Measurements from ENCODE around the gene RTKN2.
"Not testable (repeated sequence)": the region's sequence is repeated elsewhere in the genome, so short reads cannot be mapped to it uniquely, and the experiment has no call there.

Gene RTKN2

GRCh38 chr10:62284221-62284620, 15.6 kb upstream of the RTKN2 start:
- Histone ChIP-seq H3F3A (ENCODE audit: insufficient read depth) (no peaks in the 10 kb centered on the region), H3K4me3 (ENCODE audit: insufficient read depth, low read length, poor library complexity, severe bottlenecking) (no peak overlapping the region), H3K27ac (ENCODE audit: low read depth, low read length) (no peak overlapping the region), H4K20me1 (ENCODE audit: low read depth, low read length) (no peaks in the 10 kb centered on the region), H3K9me2 (replicated peaks; ENCODE audit: insufficient read depth, low read length) (no peaks in the 10 kb centered on the region), H3K36me3 (ENCODE audit: low read length) (no peaks in the 10 kb centered on the region), H3K79me2 (ENCODE audit: insufficient read depth, low read length) (no peaks in the 10 kb centered on the region), H2AFZ (ENCODE audit: low read depth, low read length, severe bottlenecking) (no peak overlapping the region), H3K9ac (ENCODE audit: low read length) (no peak overlapping the region), H3K4me2 (ENCODE audit: low read depth, low read length, poor library complexity, severe bottlenecking) (no peak overlapping the region), H3K27me3 (ENCODE audit: low read length) (no peaks in the 10 kb centered on the region), H3K9me3 (ENCODE audit: insufficient read depth, low read length) (no peaks in the 10 kb centered on the region)
- TF ChIP-seq CTCF (IDR thresholded peaks at IDR 0.05; ENCODE audit: insufficient read depth, low read length, poor library complexity, severe bottlenecking): no peak
- TF ChIP-seq EZH2phosphoT487 (conservative IDR thresholded peaks at IDR 0.05; ENCODE audit: low read length): no peak

GRCh38 chr10:62281348-62281747, 12.7 kb upstream of the RTKN2 start:
- H3K9me2 ChIP-seq (replicated peaks; ENCODE audit: insufficient read depth, low read length); H4K20me1 ChIP-seq (ENCODE audit: low read depth, low read length); H3K9ac ChIP-seq (ENCODE audit: low read length); H3K4me2 ChIP-seq (ENCODE audit: low read depth, low read length, poor library complexity, severe bottlenecking); H3K4me3 ChIP-seq (ENCODE audit: insufficient read depth, low read length, poor library complexity, severe bottlenecking); H2AFZ ChIP-seq (ENCODE audit: low read depth, low read length, severe bottlenecking); H3K9me3 ChIP-seq (ENCODE audit: insufficient read depth, low read length); H3K27me3 ChIP-seq (ENCODE audit: low read length); H3K27ac ChIP-seq (ENCODE audit: low read depth, low read length); H3K79me2 ChIP-seq (ENCODE audit: insufficient read depth, low read length); H3K36me3 ChIP-seq (ENCODE audit: low read length); H3F3A ChIP-seq (ENCODE audit: insufficient read depth): not testable (repeated sequence)

- not testable (repeated sequence) for H3K9me2 ChIP-seq (replicated peaks; ENCODE audit: insufficient read depth, low read length); H3K27me3 ChIP-seq (ENCODE audit: low read length); H3F3A ChIP-seq (ENCODE audit: insufficient read depth); H3K9ac ChIP-seq (ENCODE audit: low read length); H4K20me1 ChIP-seq (ENCODE audit: low read depth, low read length); H3K4me2 ChIP-seq (ENCODE audit: low read depth, low read length, poor library complexity, severe bottlenecking); H3K36me3 ChIP-seq (ENCODE audit: low read length); H3K79me2 ChIP-seq (ENCODE audit: insufficient read depth, low read length); H3K27ac ChIP-seq (ENCODE audit: low read depth, low read length); H2AFZ ChIP-seq (ENCODE audit: low read depth, low read length, severe bottlenecking); H3K4me3 ChIP-seq (ENCODE audit: insufficient read depth, low read length, poor library complexity, severe bottlenecking); H3K9me3 ChIP-seq (ENCODE audit: insufficient read depth, low read length)
These were observed 11.7 kb upstream of the RTKN2 start for GRCh38 chr10:62280392-62280791.

GRCh38 chr10:62278441-62278910, 9.8 kb upstream of the RTKN2 start:
- no peak overlapping the region for H3K9ac ChIP-seq (ENCODE audit: low read length)
- TF ChIP-seq EZH2phosphoT487 (conservative IDR thresholded peaks at IDR 0.05; ENCODE audit: low read length) (no peak), CTCF (IDR thresholded peaks at IDR 0.05; ENCODE audit: insufficient read depth, low read length, poor library complexity, severe bottlenecking) (no peak)
- no peak overlapping the region for H3K4me2 ChIP-seq (ENCODE audit: low read depth, low read length, poor library complexity, severe bottlenecking)

More at GRCh38 chr10:62278441-62278910, 9.8 kb upstream of the RTKN2 start:
- no peak overlapping the region for H3K4me3 ChIP-seq (ENCODE audit: insufficient read depth, low read length, poor library complexity, severe bottlenecking)
- H3K27me3 ChIP-seq (ENCODE audit: low read length): no peaks in the 10 kb centered on the region
- H3K9me2 ChIP-seq (replicated peaks; ENCODE audit: insufficient read depth, low read length): no peaks in the 10 kb centered on the region
- H3F3A ChIP-seq (ENCODE audit: insufficient read depth): no peaks in the 10 kb centered on the region
- H4K20me1 ChIP-seq (ENCODE audit: low read depth, low read length): no peaks in the 10 kb centered on the region
- H3K9me3 ChIP-seq (ENCODE audit: insufficient read depth, low read length): no peaks in the 10 kb centered on the region
- no peak overlapping the region for H2AFZ ChIP-seq (ENCODE audit: low read depth, low read length, severe bottlenecking)
- H3K79me2 ChIP-seq (ENCODE audit: insufficient read depth, low read length): no peaks in the 10 kb centered on the region
- no peaks in the 10 kb centered on the region for H3K36me3 ChIP-seq (ENCODE audit: low read length)
- no peak overlapping the region for H3K27ac ChIP-seq (ENCODE audit: low read depth, low read length)

Data from SU-DHL-6 (cell line).